GM21528 (cell line): Measurements from ENCODE around the gene CRLF3.
"Not testable (repeated sequence)": the region's sequence is repeated elsewhere in the genome, so short reads cannot be mapped to it uniquely, and the experiment has no call there.

Source experiments
- ATAC-seq: cut with Tn5 transposase; IDR thresholded peaks from one replicate; pipeline ENCODE4 v1.9.1; 2021; ENCODE audit warnings: mild to moderate bottlenecking, moderate library complexity; ENCODE audit not compliant: unreplicated experiment, low FRiP score

CRLF3 gene

GRCh38 chr17:30747621-30748020, 76.9 kb downstream of the CRLF3 start:
- ATAC-seq: not testable (repeated sequence)

GRCh38 chr17:30742669-30743068, 81.8 kb downstream of the CRLF3 start:
- not testable (repeated sequence) for ATAC-seq

- ATAC-seq: not testable (repeated sequence)
Measured at GRCh38 chr17:30736371-30736770, 88.1 kb downstream of the CRLF3 start.

- ATAC-seq: not testable (repeated sequence)
Measured at GRCh38 chr17:30735644-30736043, 88.8 kb downstream of the CRLF3 start.

GRCh38 chr17:30735206-30735605, 89.3 kb downstream of the CRLF3 start:
- ATAC-seq: not testable (repeated sequence)

- not testable (repeated sequence) for ATAC-seq
Measured at GRCh38 chr17:30734153-30734552, 90.3 kb downstream of the CRLF3 start.
